PC-3 (cell line): ENCODE results near the gene ZNF778.

ENCODE experiments used
- CTCF ChIP-seq: fragments of 300-600 bp; sonication (generic); conservative IDR thresholded peaks from 2 replicates; pipeline ENCODE4 v1.5.1; 2017; ENCODE audit warnings: antibody characterized with exemption, low read depth, mild to moderate bottlenecking, low read length
- EZH2phosphoT487 ChIP-seq: fragments of 300-600 bp; sonication (generic); IDR thresholded peaks from 2 replicates; pipeline ENCODE4 v1.6.1; 2018; ENCODE audit warnings: mild to moderate bottlenecking, antibody characterized with exemption, low read length, borderline replicate concordance

- TF ChIP-seq EZH2phosphoT487 (no peak), CTCF (no peak)
Observed at GRCh38 chr16:89237733-89238132, 20.2 kb downstream of the ZNF778 start.
